ENCODE measurements around the gene DSEL. TPM values are rescaled to one million over a fixed set of nuclear protein-coding genes. Genes with fewer than 3 reads are reported as not detected.
A peak's percentile ranks its signal among the peaks of the same experiment; 100 is the strongest.

The DSEL gene
- total RNA-seq, result 10.2 and 11.5 TPM in 2 replicates

GRCh38 chr18:67516539-67517443, at the start of gene DSEL:
Gene DSEL, minus strand, starts transcription at chr18:67516720. Its CDS starts 2,112 bp downstream, at chr18:67514608.
- peak; percentile 82 for DNase-seq (ENCODE audit: low read depth, low spot score)

DNA sequence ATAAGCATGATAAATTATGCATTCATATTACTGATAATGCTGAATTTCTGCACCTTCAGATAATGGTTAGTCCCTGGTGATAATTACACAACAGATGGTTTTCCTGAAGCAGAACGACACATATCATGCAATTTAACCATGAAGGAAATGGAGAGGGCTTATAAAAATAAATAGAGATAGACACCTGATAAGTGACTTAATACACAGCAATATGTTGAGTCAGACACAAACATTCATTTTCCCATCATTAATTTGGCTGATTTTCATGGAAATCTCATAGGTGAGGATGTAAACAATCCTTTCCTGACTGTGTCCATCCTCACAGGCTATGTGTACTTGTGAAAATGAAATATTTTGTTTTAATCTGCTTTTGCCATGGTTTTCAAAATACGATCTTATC, 36.9 kb upstream of the DSEL start:
- DNase-seq (ENCODE audit: low read depth, low spot score), result no peak

DNA sequence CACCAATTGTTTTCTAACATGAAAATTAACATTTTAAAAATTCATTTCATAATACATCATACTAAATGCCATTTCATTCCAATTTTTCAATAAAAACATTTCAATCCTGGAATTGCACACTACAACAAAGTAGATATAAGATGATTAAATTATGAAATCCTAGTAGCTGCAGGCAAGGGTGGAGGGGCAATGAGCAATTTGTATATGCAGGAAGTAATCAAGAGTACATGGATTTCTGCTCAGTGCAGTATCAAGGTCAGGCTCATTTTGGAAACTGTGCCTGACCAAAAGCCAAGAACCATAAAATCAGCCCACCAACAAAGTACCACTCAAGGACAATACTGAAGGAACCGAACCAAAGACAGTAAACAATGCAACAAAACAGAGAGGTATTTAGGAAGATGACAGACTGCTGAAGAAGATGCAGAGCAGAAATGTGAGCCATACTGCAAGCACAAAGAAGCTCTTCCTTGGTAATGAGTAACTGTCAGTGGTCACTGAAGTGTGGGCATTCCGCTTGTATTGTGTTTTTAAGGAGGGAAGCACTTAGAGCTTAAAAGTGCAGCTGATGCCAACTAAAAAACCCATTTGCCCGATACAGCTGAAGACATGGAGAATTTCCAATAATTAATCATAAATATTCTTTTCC, 34.5 kb upstream of the DSEL start:
- no peak for DNase-seq (ENCODE audit: low read depth, low spot score)

DNA sequence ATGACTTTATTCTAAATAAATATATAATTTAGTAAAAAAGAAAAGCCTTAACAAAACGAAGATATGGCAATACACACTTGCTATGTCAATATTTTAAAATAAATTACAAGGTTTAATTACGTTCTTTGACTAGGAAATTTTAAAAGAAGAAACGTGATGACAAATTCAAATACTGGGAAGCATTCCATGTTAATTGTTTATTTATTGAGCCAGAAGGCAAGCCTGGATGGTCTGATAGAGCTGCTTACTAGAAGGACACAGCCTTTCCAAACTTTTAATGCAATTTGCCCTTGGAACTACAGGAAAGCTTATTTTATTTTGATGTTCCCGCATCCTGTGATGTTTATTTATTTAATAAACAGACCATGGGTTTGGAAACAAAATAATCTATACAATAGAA, 33.4 kb upstream of the DSEL start:
- no peak for DNase-seq (ENCODE audit: low read depth, low spot score)

- no peak for DNase-seq (ENCODE audit: low read depth, low spot score)
Measured at GRCh38 chr18:67545681-67546080, 29.2 kb upstream of the DSEL start.

- no peak for DNase-seq (ENCODE audit: low read depth, low spot score)
Measured at GRCh38 chr18:67540559-67540958, 24.0 kb upstream of the DSEL start.

DNA sequence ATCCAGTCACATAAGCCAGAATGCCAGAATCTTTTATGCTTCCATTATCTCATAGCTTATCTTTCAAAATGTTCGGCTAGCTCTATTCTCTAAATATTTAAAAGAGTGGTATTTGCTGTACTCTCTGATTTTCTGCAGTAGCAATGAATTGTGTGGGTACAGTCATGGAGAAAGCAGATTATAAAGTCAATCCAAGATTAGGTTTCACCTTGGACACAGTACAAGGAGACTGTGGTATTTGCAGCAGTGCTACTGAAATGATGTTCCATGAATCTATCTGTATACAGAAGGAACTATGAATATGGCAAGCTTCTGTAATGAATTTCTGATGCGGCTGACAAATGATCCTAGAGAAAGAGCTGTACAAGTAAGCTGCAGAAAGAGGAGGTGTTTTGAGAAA, 15.4 kb upstream of the DSEL start:
- DNase-seq (ENCODE audit: low read depth, low spot score), result no peak

- DNase-seq (ENCODE audit: low read depth, low spot score), result peak; percentile 91
Measured at GRCh38 chr18:67525328-67526099, 9.0 kb upstream of the DSEL start.

- no peak for DNase-seq (ENCODE audit: low read depth, low spot score)
Measured at GRCh38 chr18:67520351-67520921, 3.9 kb upstream of the DSEL start.

DNA sequence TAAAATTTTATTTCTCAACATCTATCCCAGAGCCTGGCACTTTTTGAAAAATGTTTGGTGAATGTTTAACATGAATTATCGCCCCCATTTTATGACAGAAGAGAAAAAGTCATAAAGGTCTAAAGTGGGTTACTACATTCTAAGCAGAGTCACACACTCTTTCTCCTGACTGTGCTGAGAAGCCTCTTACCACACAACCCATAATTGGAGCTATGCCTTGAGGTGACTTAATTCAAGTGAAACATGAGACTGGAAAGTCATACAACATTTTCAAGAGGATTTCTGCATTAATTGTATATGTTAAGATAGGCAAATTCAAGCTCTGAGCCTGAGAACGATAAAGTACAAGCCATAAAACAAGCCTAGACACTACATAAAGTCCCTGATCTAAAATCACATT, 3.1 kb upstream of the DSEL start:
- no peak for DNase-seq (ENCODE audit: low read depth, low spot score)

GRCh38 chr18:67518566-67518965, 2.0 kb upstream of the DSEL start:
- DNase-seq (ENCODE audit: low read depth, low spot score), result no peak

DNA sequence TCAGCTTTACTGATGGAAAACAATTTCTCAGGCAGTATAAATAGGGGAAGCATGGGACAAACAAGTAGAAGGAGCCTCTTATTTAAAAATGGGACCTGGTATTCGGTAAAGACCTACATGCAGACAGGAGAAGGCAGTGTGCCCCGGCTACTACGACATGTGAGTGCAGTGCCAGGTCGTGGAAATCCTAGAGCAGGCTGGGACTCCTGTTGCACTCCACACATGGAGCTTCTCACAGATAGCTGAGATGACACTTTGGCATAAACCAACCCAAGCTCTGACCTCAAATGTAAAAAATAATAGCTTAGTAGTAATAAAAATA, 885 bp upstream of the DSEL start:
- DNase-seq (ENCODE audit: low read depth, low spot score), result no peak

GRCh38 chr18:67515942-67516538, 480 bp downstream of the DSEL start:
- DNase-seq (ENCODE audit: low read depth, low spot score), result peak; percentile 50

DNA sequence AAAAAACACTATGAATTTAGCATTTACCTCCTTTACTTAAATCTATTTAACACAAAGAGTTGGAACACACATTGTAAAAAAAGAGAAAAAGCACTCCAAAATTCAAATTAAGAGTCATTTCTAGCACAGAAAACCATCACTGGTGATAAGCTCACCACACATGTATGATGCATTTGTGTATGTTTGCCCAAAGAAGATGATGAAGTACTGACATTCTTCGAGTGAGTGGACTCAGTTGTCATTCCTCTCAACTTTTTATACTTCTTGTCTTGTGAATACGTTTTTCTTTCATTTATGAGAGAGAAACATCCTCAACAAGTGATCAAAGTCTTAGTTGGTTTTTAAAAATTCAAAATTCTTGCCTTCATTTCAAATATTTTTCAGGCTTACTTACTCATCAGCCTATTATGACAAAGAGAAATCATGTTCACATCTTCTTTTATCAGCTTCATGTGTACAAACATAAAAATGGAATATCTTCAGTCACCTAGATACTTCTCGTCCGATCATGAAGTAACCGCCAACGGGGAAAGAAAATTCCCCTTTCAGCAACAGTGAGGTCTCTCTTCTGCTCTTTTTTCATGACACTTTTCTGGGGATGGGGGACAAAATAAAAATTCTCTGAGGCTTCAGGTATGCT, 1.5 kb downstream of the DSEL start:
- no peak for DNase-seq (ENCODE audit: low read depth, low spot score)

GRCh38 chr18:67514465-67514864, 2.1 kb downstream of the DSEL start:
- DNase-seq (ENCODE audit: low read depth, low spot score), result no peak

GRCh38 chr18:67513280-67513679, 3.2 kb downstream of the DSEL start:
- DNase-seq (ENCODE audit: low read depth, low spot score), result no peak

DNA sequence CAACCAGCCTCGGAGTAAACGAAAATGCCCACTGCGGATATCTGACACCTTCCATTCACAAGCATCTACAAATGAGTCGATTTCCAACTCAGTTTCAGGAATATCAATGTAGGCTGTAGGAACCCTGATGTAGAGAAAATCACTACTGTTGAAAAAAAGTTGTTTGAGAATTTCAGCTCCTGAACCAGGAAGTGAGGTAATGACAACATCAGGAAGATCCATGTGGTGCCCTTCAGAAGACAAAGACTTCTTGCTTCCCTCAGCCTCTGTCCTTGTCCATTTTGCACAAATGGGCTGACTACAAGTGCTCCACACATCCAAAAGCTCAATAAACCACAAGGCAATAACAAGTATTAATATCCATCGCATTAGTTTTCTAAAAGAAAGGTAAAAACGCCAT, 4.7 kb downstream of the DSEL start:
- no peak for DNase-seq (ENCODE audit: low read depth, low spot score)

GRCh38 chr18:67510831-67511230, 5.7 kb downstream of the DSEL start:
- no peak for DNase-seq (ENCODE audit: low read depth, low spot score)

DNA sequence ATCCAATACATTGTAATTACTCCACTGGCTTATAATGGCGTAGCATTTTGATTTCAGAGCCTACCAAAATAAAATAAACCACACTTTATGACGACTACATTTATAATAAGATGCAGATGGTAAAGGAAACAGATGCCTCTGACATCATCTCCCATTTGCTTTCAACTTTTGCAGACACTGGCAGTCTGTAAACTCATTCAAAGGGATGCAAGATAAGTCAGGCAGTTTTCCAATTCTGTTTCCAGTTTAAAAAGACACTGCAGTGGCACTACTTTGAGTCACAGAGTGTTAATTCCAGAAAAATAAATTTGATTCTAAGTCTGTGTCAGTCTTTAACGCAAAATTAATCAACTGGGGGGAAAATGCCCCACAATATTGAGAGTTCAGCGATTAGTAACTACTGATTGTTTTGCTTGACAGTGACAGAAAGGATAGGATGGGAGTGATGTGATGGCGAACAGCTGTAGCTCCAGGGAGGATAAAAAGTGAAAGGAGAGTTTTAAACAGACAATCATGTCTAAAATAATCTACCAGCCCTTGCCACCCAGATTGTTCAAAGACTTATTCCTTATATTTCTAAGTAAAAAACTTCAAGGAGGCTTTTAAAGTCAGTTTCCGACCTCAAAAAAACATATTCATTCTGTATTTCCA, 6.7 kb downstream of the DSEL start:
- DNase-seq (ENCODE audit: low read depth, low spot score), result no peak

GRCh38 chr18:67508146-67508545, 8.4 kb downstream of the DSEL start:
- no peak for DNase-seq (ENCODE audit: low read depth, low spot score)

Measured in pulmonary artery endothelial cell (primary cell).